ENCODE data around the gene ENTPD2.

GRCh38 chr9:137062384-137062783, 8.5 kb upstream of the ENTPD2 start:
- no peak for TF ChIP-seq PRDM10 (tag by site-specific recombination; IDR thresholded peaks at IDR 0.05)
- TF ChIP-seq ZNF560 (tag by site-specific recombination; IDR thresholded peaks at IDR 0.05; ENCODE audit: borderline replicate concordance) = no peak
- no peak for TF ChIP-seq CTCF (tag by site-specific recombination; IDR thresholded peaks at IDR 0.05)
